H1 (cell line): ENCODE results near the gene UHRF2.

Experiments used
- CEBPB ChIP-seq: IDR thresholded peaks from 2 replicates; pipeline ENCODE4 v1.6.1; 2012; ENCODE audit warnings: low read depth, low read length
- EGR1 ChIP-seq: IDR thresholded peaks from 2 replicates; pipeline ENCODE4 v1.6.1; 2011; ENCODE audit warnings: low read depth, low read length, borderline replicate concordance
- EP300 ChIP-seq, 2 experiments: IDR thresholded peaks; 1 replicate in 1 of 2; 2 replicates in 1 of 2; pipeline ENCODE4 v1.6.1; 2011 to 2012; ENCODE audit warnings: low read depth in 2 of 2, low read length in 2 of 2, mild to moderate bottlenecking in 2 of 2, borderline replicate concordance in 1 of 2, inconsistent platforms in 1 of 2, moderate library complexity in 1 of 2
- EZH2 ChIP-seq: fragments of 200-600 bp; sonication (generic); IDR thresholded peaks from 2 replicates; pipeline ENCODE4 v1.7.1; 2012; ENCODE audit warnings: low read depth, mild to moderate bottlenecking, moderate library complexity, low read length, inconsistent platforms; ENCODE audit not compliant: severe bottlenecking
- POLR2A ChIP-seq, 2 experiments: IDR thresholded peaks; 1 replicate in 1 of 2; 2 replicates in 1 of 2; pipeline ENCODE4 v1.6.1; 2011; ENCODE audit warnings: low read depth in 2 of 2, low read length in 2 of 2, mild to moderate bottlenecking in 2 of 2; ENCODE audit errors: control extremely low read depth in 1 of 2
- TEAD4 ChIP-seq: IDR thresholded peaks from 2 replicates; pipeline ENCODE4 v1.6.1; 2012; ENCODE audit warnings: low read depth, low read length, inconsistent platforms, mixed read lengths
- TF ChIP-seq, protein P1 (sequence below): IDR thresholded peaks from 2 replicates; pipeline ENCODE4 v1.6.1; 2012; ENCODE audit warnings: inconsistent platforms
- TF ChIP-seq, protein P2 (sequence below), 3 experiments: IDR thresholded peaks; 1 replicate in 2 of 3; 2 replicates in 1 of 3; pipeline versions ENCODE4 v1.5.1 to v1.6.1; 2011; ENCODE audit warnings: low read length in 3 of 3, mild to moderate bottlenecking in 3 of 3, inconsistent platforms in 2 of 3, low read depth in 1 of 3, moderate library complexity in 1 of 3; ENCODE audit not compliant: insufficient read depth in 1 of 3; ENCODE audit errors: control extremely low read depth in 1 of 3

DNA sequence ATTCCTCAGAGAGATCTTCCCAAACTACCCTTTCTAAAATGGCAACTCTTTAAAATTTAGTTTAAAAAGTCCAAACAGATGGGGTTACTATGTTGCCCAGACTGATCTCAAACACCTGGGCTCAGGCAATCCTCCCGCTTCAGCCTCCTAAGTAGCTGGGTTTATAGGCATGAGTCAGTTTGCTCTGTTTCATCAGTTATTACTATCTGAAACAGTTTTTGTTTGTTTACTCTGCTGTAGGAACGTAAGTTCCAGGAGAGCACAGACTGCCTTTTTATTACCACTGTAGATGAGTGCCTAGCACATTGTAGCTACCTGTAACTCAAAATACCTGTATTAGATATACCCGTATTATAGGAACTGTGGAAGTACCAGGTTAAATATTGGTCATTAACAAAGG is 89.4 kb downstream of the UHRF2 start:
- no peak for TF ChIP-seq CEBPB
- TF ChIP-seq, protein P1, sequence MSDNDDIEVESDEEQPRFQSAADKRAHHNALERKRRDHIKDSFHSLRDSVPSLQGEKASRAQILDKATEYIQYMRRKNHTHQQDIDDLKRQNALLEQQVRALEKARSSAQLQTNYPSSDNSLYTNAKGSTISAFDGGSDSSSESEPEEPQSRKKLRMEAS, result no peak
- no peak for TF ChIP-seq TEAD4
- TF ChIP-seq POLR2A (IDR thresholded peaks at IDR 0.05; ENCODE audit: control extremely low read depth in 1 of 2, low read depth in 2 of 2, low read length in 2 of 2), result no peak
- TF ChIP-seq, protein P2, sequence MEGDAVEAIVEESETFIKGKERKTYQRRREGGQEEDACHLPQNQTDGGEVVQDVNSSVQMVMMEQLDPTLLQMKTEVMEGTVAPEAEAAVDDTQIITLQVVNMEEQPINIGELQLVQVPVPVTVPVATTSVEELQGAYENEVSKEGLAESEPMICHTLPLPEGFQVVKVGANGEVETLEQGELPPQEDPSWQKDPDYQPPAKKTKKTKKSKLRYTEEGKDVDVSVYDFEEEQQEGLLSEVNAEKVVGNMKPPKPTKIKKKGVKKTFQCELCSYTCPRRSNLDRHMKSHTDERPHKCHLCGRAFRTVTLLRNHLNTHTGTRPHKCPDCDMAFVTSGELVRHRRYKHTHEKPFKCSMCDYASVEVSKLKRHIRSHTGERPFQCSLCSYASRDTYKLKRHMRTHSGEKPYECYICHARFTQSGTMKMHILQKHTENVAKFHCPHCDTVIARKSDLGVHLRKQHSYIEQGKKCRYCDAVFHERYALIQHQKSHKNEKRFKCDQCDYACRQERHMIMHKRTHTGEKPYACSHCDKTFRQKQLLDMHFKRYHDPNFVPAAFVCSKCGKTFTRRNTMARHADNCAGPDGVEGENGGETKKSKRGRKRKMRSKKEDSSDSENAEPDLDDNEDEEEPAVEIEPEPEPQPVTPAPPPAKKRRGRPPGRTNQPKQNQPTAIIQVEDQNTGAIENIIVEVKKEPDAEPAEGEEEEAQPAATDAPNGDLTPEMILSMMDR (IDR thresholded peaks at IDR 0.05; ENCODE audit: control extremely low read depth in 1 of 3, insufficient read depth in 1 of 3, low read depth in 1 of 3, low read length in 3 of 3), result no peak
- no peak for TF ChIP-seq EGR1
- TF ChIP-seq EZH2, result no peak
- no peak for TF ChIP-seq EP300 (IDR thresholded peaks at IDR 0.05; ENCODE audit: borderline replicate concordance in 1 of 2, low read depth in 2 of 2, low read length in 2 of 2)
